Measurements from ENCODE around the gene IFITM10. TPM values are rescaled to one million over a fixed set of nuclear protein-coding genes. Genes with fewer than 3 reads are reported as not detected.
A peak's percentile ranks its signal among the peaks of the same experiment; 100 is the strongest.

Gene IFITM10
- total and polyA plus RNA-seq, 9 of the 15 experiments (the other 6 are each of a cell fraction or from before 2014, with no cell fraction given): 0.08 to 0.13 (median 0.09) TPM; not detected in 6

GRCh38 chr11:1744891-1745700 is 5.3 kb downstream of the IFITM10 start:
- H4K20me1 ChIP-seq (replicated peaks; ENCODE audit: control insufficient read depth, insufficient read depth, low read length): 0 out of 2 replicates have a peak, but pooled peaks cover 4% of the 10 kb centered on the region
- no peaks in the 10 kb centered on the region for H3K9me1 ChIP-seq (ENCODE audit: control insufficient read depth, insufficient read depth, low read length)
- no peak overlapping the region for H2AFZ ChIP-seq (ENCODE audit: low read depth, low read length)
- H3K4me1 ChIP-seq (replicated peaks in 1 of 2; ENCODE audit: control insufficient read depth in 2 of 2, insufficient read depth in 2 of 2, low read length in 2 of 2): peaks cover 0 to 5% of the 10 kb centered on the region in 2 experiments; a peak in 1 of 5 replicates
- H3K4me3 ChIP-seq: no peak overlapping the region
- CTCF ChIA-PET (ENCODE audit: low intra/inter-chr PET ratio): interaction anchor here (0.6 kb wide), 1 partner anchor 27 kb away, joined by 3 read pairs; no protein-coding TSS in a partner anchor
- H3K27me3 ChIP-seq (ENCODE audit: control insufficient read depth in 2 of 2, insufficient read depth in 2 of 2, low read length in 2 of 2): peaks cover 0 to 7% of the 10 kb centered on the region in 2 experiments; a peak in 1 of 5 replicates
- peak; percentile 80 for TF ChIP-seq TARDBP (IDR thresholded peaks at IDR 0.05)
- no peak for TF ChIP-seq ZNF717 (CRISPR knock-in tag; IDR thresholded peaks at IDR 0.05)
- TF ChIP-seq MYNN (IDR thresholded peaks at IDR 0.05): 0 out of 2 replicates have a peak, but pooled peaks have one; percentile 12
- no peak for TF ChIP-seq MYNN (CRISPR knock-in tag; IDR thresholded peaks at IDR 0.05)
- TF ChIP-seq PML (IDR thresholded peaks at IDR 0.05; ENCODE audit: low read length): no peak
- BruUV-seq (replicated peaks): no TSS peak
- H3K27ac ChIP-seq (ENCODE audit: extremely low read depth, low read depth, low read length): no peak overlapping the region; the same call in 2 of the 3 replicates
- H3K4me2 ChIP-seq (ENCODE audit: insufficient read depth, low read length): no peak overlapping the region
- FAIRE-seq (peak; percentile 51), ATAC-seq (no peak), DNase-seq (ENCODE audit: extremely low read depth in 1 of 4, low spot score in 3 of 4) (no peak)
- WGBS (ENCODE audit: insufficient coverage, low coverage, missing lambda C conversion rate): 14% methylated on average over 14 of the region's 18 CpGs
- POLR2A ChIA-PET: no interaction called here
- H3K9me3 ChIP-seq (replicated peaks; ENCODE audit: control insufficient read depth, insufficient read depth, low read depth, low read length): peaks cover 8% of the 10 kb centered on the region
- H3K36me3 ChIP-seq (ENCODE audit: control insufficient read depth, insufficient read depth, low read length): no peaks in the 10 kb centered on the region
- in situ Hi-C loops (cut with MboI) (no loop called here), intact Hi-C loops (cut with micrococcal nuclease) (no loop called here)
- H3K79me2 ChIP-seq (ENCODE audit: control insufficient read depth, insufficient read depth, low read length): no peaks in the 10 kb centered on the region
- H3K9ac ChIP-seq (ENCODE audit: insufficient read depth in 1 of 2, low read depth in 2 of 2, low read length in 2 of 2): no peak overlapping the region

Measured in K562 (cell line).